ENCODE data around the gene FDX1.
A peak's percentile ranks its signal among the peaks of the same experiment; 100 is the strongest.

Gene FDX1

DNA sequence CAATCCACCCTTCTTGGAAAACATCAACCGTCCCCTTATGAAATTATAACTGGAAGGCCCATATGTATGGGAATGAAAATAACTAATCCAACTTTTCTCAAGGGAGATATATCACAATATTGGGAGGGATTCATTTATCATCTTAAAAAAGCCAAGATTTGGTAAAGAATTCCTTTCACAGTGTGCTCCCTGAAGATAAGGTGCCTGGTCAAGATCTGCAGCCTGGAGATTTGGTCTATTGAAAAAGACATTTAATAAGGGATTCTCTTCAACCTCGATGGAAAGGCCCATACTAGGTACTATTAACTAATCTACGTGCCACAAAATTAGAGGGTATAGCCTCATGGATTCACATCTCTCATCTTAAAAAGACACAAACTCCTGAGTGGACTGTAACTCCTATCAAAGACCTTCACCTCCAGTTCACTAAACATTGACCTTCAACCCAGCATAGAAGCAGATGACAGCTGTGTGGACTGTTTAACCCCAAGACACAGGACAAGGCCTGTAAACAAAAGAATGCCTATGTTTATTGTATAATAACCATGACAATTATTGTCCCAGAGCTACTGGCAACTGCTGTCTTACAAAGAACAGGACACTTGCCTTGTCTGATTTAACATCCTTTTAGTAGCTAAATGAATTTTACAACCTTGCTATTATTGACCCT, 4.8 kb upstream of the FDX1 start:
- no peak for FAIRE-seq
- DNase-seq (ENCODE audit: insufficient read length, low spot score), result no peak
- no peak for TF ChIP-seq POLR2A (IDR thresholded peaks at IDR 0.05; ENCODE audit: low read depth, low read length)

- TF ChIP-seq POLR2A (IDR thresholded peaks at IDR 0.05; ENCODE audit: low read depth, low read length), result no peak
- FAIRE-seq (peak; percentile 71), DNase-seq (ENCODE audit: insufficient read length, low spot score) (no peak)
These were observed 3.8 kb upstream of the FDX1 start for GRCh38 chr11:110425751-110426545.

DNA sequence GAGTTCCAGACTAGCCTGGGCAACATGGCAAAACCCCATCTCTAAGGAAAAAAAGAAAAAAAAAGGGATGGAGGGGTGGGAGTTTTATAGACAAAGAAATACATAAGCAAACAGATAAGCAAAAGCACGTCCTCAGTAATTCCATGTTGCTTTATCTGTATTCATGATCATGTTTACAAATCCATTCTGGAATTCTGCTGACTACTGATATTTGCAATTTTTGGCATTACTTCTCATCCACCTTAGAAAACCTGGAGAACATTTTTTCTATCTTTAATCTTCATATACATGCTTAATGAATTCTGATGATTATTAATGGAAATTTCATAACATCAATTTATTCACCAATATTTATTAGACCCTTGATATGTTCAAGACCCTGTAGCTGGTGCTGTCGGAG, 1.7 kb upstream of the FDX1 start:
- DNase-seq (ENCODE audit: insufficient read length, low spot score), result no peak
- no peak for FAIRE-seq
- TF ChIP-seq POLR2A (IDR thresholded peaks at IDR 0.05; ENCODE audit: low read depth, low read length), result no peak

DNA sequence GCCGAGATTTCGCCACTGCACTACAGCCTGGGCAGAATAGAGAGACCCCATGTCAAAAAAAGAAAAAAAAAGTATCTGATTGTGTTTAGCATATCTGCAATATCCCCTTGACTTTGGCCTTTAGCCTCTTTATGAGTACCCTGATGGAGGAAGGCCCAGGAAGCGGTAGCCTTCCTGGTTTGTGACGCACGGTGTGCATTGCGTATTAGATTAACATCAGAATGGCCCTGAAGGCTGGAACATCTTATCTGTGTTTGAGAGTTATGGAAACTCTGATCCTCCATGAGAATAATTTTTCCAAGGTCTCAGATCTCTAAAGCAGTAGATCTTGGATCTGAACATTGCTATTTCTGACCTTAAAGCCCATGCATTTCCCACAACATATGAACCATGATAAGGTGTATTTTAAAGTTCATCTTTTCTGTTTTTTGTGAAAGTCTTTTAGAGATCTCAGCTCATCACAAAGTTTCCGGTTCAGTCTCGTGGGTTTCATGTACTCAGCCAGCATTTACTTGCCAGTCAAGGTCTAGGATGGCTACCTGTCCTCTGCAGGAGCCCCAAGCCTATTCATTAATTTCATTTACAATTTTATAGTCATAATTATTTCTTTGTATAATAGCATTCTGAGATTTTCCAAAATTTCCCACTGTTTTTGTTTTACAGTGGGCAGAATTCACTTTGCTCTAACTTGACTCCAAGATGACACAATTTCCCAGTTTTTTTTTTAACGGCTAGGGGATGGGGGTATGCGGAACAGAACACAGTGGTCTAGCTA, 605 bp upstream of the FDX1 start:
- FAIRE-seq, result no peak
- no peak for TF ChIP-seq POLR2A (IDR thresholded peaks at IDR 0.05; ENCODE audit: low read depth, low read length)
- no peak for DNase-seq (ENCODE audit: insufficient read length, low spot score)

DNA sequence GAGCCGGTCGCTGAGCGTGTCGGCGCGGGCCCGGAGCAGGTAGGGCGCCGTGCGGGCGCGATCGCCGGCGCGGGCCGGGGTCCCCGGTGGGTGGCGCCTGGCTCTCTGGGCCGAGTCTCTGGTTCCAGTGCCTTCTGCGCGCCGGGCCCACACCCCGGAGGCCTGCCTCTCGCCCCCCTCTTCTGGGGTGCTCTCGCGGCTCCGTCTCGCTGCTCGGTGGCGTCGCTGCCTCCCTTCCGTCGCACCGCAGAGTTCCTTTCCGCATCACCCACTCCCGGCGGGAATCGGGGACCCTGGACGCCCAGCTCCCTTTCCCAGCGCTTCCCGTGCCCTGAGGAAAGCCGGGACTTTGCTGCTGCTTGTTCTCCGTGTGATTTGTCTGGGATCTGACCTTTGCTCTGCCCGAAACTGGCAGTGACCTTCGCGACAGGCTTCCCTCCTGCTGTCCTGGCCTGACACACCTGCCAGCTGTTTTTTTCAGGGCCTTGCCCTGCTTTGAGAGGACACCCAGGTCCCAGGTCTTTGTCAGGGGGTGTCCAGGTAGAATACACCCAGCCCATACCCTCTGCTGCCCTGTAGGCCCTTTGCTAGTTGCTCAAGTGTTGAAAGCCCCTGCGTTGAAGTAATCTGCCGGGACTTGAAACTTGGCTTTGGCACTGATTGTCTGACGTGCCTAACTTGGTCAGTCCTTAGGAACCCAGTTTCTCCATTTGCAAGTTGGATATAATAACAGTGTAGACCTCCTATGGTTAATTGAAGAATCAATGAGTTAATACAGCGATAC, 711 bp downstream of the FDX1 start:
- TF ChIP-seq POLR2A (IDR thresholded peaks at IDR 0.05; ENCODE audit: low read depth, low read length), result no peak
- FAIRE-seq (no peak), DNase-seq (ENCODE audit: insufficient read length, low spot score) (no peak)

GRCh38 chr11:110431051-110431672, 1.4 kb downstream of the FDX1 start:
- FAIRE-seq (no peak), DNase-seq (ENCODE audit: insufficient read length, low spot score) (no peak)
- no peak for TF ChIP-seq POLR2A (IDR thresholded peaks at IDR 0.05; ENCODE audit: low read depth, low read length)

- TF ChIP-seq POLR2A (IDR thresholded peaks at IDR 0.05; ENCODE audit: low read depth, low read length), result no peak
- DNase-seq (ENCODE audit: insufficient read length, low spot score), result no peak
- no peak for FAIRE-seq
These were observed 1.9 kb downstream of the FDX1 start for GRCh38 chr11:110431674-110432073.

DNA sequence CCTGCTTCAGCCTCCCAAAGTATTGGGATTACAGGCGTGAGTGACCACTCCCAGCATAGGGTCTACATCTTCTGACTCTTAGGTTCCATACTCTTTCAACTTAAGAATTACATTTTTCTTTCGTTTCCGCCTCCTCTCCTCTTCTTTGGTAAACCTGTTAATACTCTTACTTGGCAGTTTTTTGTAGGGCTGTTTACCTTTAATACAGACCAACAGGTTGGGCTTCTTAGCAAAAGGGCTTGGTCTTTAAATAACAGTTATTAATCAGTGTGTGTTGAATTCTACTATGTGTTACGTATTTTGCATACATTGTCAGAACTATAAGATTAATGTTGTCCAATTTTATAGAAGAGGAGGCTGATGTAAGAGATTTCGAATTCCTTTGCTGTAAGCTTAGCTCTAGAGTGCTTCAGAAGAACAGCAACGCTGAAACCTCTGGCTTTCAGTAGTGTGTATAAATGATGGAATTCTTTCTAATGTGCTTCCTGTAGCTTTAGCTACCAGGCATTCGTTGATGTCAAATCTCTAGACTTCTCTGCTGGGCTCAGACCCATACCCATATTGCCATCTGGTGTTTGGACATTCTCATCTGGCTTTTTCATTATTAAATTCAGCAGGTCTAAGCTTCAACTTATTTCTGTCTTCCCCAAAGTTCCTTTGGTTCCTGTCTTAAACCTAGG, 3.1 kb downstream of the FDX1 start:
- FAIRE-seq, result no peak
- DNase-seq (ENCODE audit: insufficient read length, low spot score), result no peak
- no peak for TF ChIP-seq POLR2A (IDR thresholded peaks at IDR 0.05; ENCODE audit: low read depth, low read length)

GRCh38 chr11:110433393-110434333, 3.9 kb downstream of the FDX1 start:
- TF ChIP-seq POLR2A (IDR thresholded peaks at IDR 0.05; ENCODE audit: low read depth, low read length), result no peak
- no peak for DNase-seq (ENCODE audit: insufficient read length, low spot score)
- peak; percentile 45 for FAIRE-seq

- no peak for TF ChIP-seq POLR2A (IDR thresholded peaks at IDR 0.05; ENCODE audit: low read depth, low read length)
- FAIRE-seq, result no peak
- DNase-seq (ENCODE audit: insufficient read length, low spot score), result no peak
These were observed 5.4 kb downstream of the FDX1 start for GRCh38 chr11:110434952-110435779.
